Medulla oblongata (tissue), 1 donor: ENCODE measurements around the gene ESAM.
"Not testable (repeated sequence)": the region's sequence is repeated elsewhere in the genome, so short reads cannot be mapped to it uniquely, and the experiment has no call there.

Source experiments
- DNase-seq: peaks from one replicate; pipeline ENCODE4 v3.0.0-alpha.2; 2015; ENCODE audit errors: extremely low spot score

Gene ESAM

GRCh38 chr11:124776865-124777645 is 15.0 kb upstream of the ESAM start:
- DNase-seq, result no peak

- DNase-seq, result not testable (repeated sequence)
Measured at GRCh38 chr11:124770959-124771358, 8.9 kb upstream of the ESAM start.

- DNase-seq, result no peak
Measured at GRCh38 chr11:124769806-124770774, 8.0 kb upstream of the ESAM start.

- DNase-seq, result no peak
Measured at GRCh38 chr11:124768914-124769313, 6.8 kb upstream of the ESAM start.

- no peak for DNase-seq
Measured at GRCh38 chr11:124766156-124766555, 4.1 kb upstream of the ESAM start.

- peak; percentile 60 for DNase-seq
Measured at GRCh38 chr11:124763156-124763947, 1.3 kb upstream of the ESAM start.

- no peak for DNase-seq
Measured at GRCh38 chr11:124762624-124763155, 600 bp upstream of the ESAM start.

- no peak for DNase-seq
Measured at GRCh38 chr11:124761301-124762104, 587 bp downstream of the ESAM start.

GRCh38 chr11:124760806-124761205 is 1.3 kb downstream of the ESAM start:
- DNase-seq, result no peak

GRCh38 chr11:124760205-124760652 is 1.9 kb downstream of the ESAM start:
- no peak for DNase-seq

- DNase-seq, result no peak
Measured at GRCh38 chr11:124759266-124760204, 2.6 kb downstream of the ESAM start.

GRCh38 chr11:124758355-124759265 is 3.5 kb downstream of the ESAM start:
- peak; percentile 83 for DNase-seq

- DNase-seq, result no peak
Measured at GRCh38 chr11:124757320-124757719, 4.8 kb downstream of the ESAM start.

- no peak for DNase-seq
Measured at GRCh38 chr11:124756753-124757227, 5.3 kb downstream of the ESAM start.

GRCh38 chr11:124756033-124756752 is 5.9 kb downstream of the ESAM start:
- DNase-seq, result no peak

- no peak for DNase-seq
Measured at GRCh38 chr11:124754710-124755109, 7.4 kb downstream of the ESAM start.

GRCh38 chr11:124754309-124754708 is 7.8 kb downstream of the ESAM start:
- no peak for DNase-seq

- no peak for DNase-seq
Measured at GRCh38 chr11:124753624-124754023, 8.5 kb downstream of the ESAM start.
